ENCODE data around the gene ZNF564.
"Not testable (repeated sequence)": the region's sequence is repeated elsewhere in the genome, so short reads cannot be mapped to it uniquely, and the experiment has no call there.

- not testable (repeated sequence) for TF ChIP-seq CTCF (conservative IDR thresholded peaks at IDR 0.05 in 1 of 2, IDR thresholded peaks at IDR 0.05 in 1 of 2; ENCODE audit: extremely low read depth in 1 of 2, insufficient read depth in 1 of 2, low read depth in 1 of 2, low read length in 2 of 2); EZH2 (IDR thresholded peaks at IDR 0.05; ENCODE audit: borderline replicate concordance, low read length)
Observed at GRCh38 chr19:12566380-12566779, 15.1 kb upstream of the ZNF564 start.

All from mammary epithelial cell (primary cell).